K562 (cell line): ENCODE results near the gene ATP8A1. TPM values are rescaled to one million over a fixed set of nuclear protein-coding genes. Genes with fewer than 3 reads are reported as not detected.

Source experiments
- ATAC-seq: fragments of 200-7000 bp; cut with Tn5 transposase; 3 replicates; pipeline ENCODE4 v1.9.1; 2020; ENCODE audit warnings: moderate library complexity
- BruUV-seq: library from RNA; stranded (reverse); fragments of 400-500 nt; replicated peaks from 2 replicates; lab custom pipeline; 2021; lab: Mats Ljungman, UMichigan
- CTCF ChIA-PET: fragments of 300-600 bp; formaldehyde crosslinking; extraction: SDS; loops from one replicate; lab custom pipeline; 2021; ENCODE audit warnings: low intra/inter-chr PET ratio; lab: Yijun Ruan, JAX
- POLR2A ChIA-PET: fragments of 300-600, 350-650 bp; sonication (Branson Sonifier 250); formaldehyde crosslinking; extraction: SDS; loops from one replicate; lab custom pipeline; 2021; ENCODE audit warnings: antibody characterized with exemption, inconsistent platforms; lab: Yijun Ruan, JAX
- DNase-seq, 4 experiments: peaks; one replicate each; pipeline versions ENCODE4 v3.0.0 to v3.0.0-alpha.2; 2011 to 2018; ENCODE audit warnings: low spot score in 3 of 4, mixed read lengths in 3 of 4; ENCODE audit errors: extremely low read depth in 1 of 4
- FAIRE-seq: peaks from 2 replicates; lab custom pipeline; 2011; peaks lifted over from hg19 to GRCh38; lab: Jason Lieb, UNC
- H2AFZ ChIP-seq: 2 replicates; pipeline ENCODE4 v1.6.0; 2011; ENCODE audit warnings: low read depth, low read length, control low read depth, inconsistent platforms
- H3K27ac ChIP-seq: fragments of 200-600 bp; 3 replicates; pipeline ENCODE4 v1.8.0; 2011; ENCODE audit warnings: low read depth, mild to moderate bottlenecking, control low read depth, inconsistent platforms, low read length, moderate library complexity, mixed read lengths; ENCODE audit errors: extremely low read depth
- H3K27me3 ChIP-seq, 2 experiments: fragments of 300-600 bp in 1 of 2; 2 replicates in 1 of 2; 3 replicates in 1 of 2; pipeline versions ENCODE4 v1.6.0 to v1.8.0; 2011; ENCODE audit warnings: inconsistent platforms in 2 of 2, low read length in 2 of 2, mild to moderate bottlenecking in 1 of 2, mixed read lengths in 1 of 2, moderate library complexity in 1 of 2; ENCODE audit not compliant: control insufficient read depth in 2 of 2, insufficient read depth in 2 of 2
- H3K36me3 ChIP-seq: fragments of 300-600 bp; 3 replicates; pipeline ENCODE4 v1.8.0; 2011; ENCODE audit warnings: mild to moderate bottlenecking, low read length, inconsistent platforms; ENCODE audit not compliant: control insufficient read depth, insufficient read depth
- H3K4me1 ChIP-seq, 2 experiments: fragments of 200-600 bp in 1 of 2; replicated peaks in 1 of 2; 2 replicates in 1 of 2; 3 replicates in 1 of 2; pipeline versions ENCODE4 v1.5.1 to v1.8.0; 2011; ENCODE audit warnings: inconsistent platforms in 2 of 2, low read length in 2 of 2, mild to moderate bottlenecking in 1 of 2, mixed read lengths in 1 of 2, moderate library complexity in 1 of 2; ENCODE audit not compliant: control insufficient read depth in 2 of 2, insufficient read depth in 2 of 2
- H3K4me2 ChIP-seq: 2 replicates; pipeline ENCODE4 v1.6.1; 2011; ENCODE audit warnings: low read length, control low read depth, inconsistent platforms, mixed read lengths; ENCODE audit not compliant: insufficient read depth
- H3K4me3 ChIP-seq: fragments of 200-600 bp; sonication (generic), shearing (Covaris generic); 2 replicates; pipeline ENCODE4 v1.5.1; 2016; ENCODE audit warnings: control low read depth, inconsistent platforms
- H3K79me2 ChIP-seq: fragments of 200-600 bp; 3 replicates; pipeline ENCODE4 v1.8.0; 2011; ENCODE audit warnings: low read length, inconsistent platforms; ENCODE audit not compliant: control insufficient read depth, insufficient read depth
- H3K9ac ChIP-seq, 2 experiments: 2 replicates each; pipeline versions ENCODE4 v1.6.0 to v1.6.1; 2011; ENCODE audit warnings: low read depth in 2 of 2, low read length in 2 of 2, control low read depth in 1 of 2, inconsistent platforms in 1 of 2, mild to moderate bottlenecking in 1 of 2, mixed read lengths in 1 of 2; ENCODE audit not compliant: insufficient read depth in 1 of 2
- H3K9me1 ChIP-seq: one replicate; pipeline ENCODE4 v1.6.0; 2011; ENCODE audit warnings: inconsistent platforms, mild to moderate bottlenecking, low read length, moderate library complexity; ENCODE audit not compliant: control insufficient read depth, insufficient read depth
- H3K9me3 ChIP-seq: replicated peaks from 2 replicates; pipeline ENCODE4 v1.5.1; 2011; ENCODE audit warnings: low read depth, low read length, inconsistent platforms; ENCODE audit not compliant: control insufficient read depth, insufficient read depth
- H4K20me1 ChIP-seq: replicated peaks from 2 replicates; pipeline ENCODE4 v1.6.1; 2011; ENCODE audit warnings: low read length, inconsistent platforms, mixed read lengths; ENCODE audit not compliant: control insufficient read depth, insufficient read depth
- DMBX1 ChIP-seq: fragments of 250-450 bp; sonication (Bioruptor Pico); IDR thresholded peaks from 2 replicates; pipeline ENCODE4 v1.8.0; 2022; ENCODE audit warnings: inconsistent platforms, mild to moderate bottlenecking, moderate library complexity, borderline replicate concordance
- EP300 ChIP-seq: IDR thresholded peaks from 2 replicates; pipeline ENCODE4 v1.6.1; 2012; ENCODE audit warnings: low read length, improper control_type of control experiment
- GTF2A2 ChIP-seq: IDR thresholded peaks from 2 replicates; pipeline ENCODE4 v1.6.1; 2016; ENCODE audit warnings: mild to moderate bottlenecking, missing genetic modification characterization, missing compliant biosample characterization
- L3MBTL2 ChIP-seq: fragments of 450-650 bp; IDR thresholded peaks from 2 replicates; pipeline ENCODE4 v1.6.1; 2016; ENCODE audit warnings: mild to moderate bottlenecking, moderate library complexity
- MCM2 ChIP-seq: fragments of 450-650 bp; IDR thresholded peaks from 2 replicates; pipeline ENCODE4 v1.6.1; 2017; ENCODE audit warnings: low read depth, mild to moderate bottlenecking
- RFX1 ChIP-seq: fragments of 450-650 bp; IDR thresholded peaks from 2 replicates; pipeline ENCODE4 v1.6.1; 2016; ENCODE audit warnings: mild to moderate bottlenecking, moderate library complexity
- SMARCE1 ChIP-seq: fragments of 450-650 bp; IDR thresholded peaks from 2 replicates; pipeline ENCODE4 v1.7.1; 2016; ENCODE audit warnings: mild to moderate bottlenecking
- SRF ChIP-seq, 2 experiments: fragments of 250-450, 450-650 bp in 1 of 2; sonication (Bioruptor Pico) in 1 of 2; sonication (generic) in 1 of 2; formaldehyde crosslinking; IDR thresholded peaks; 2 replicates each; pipeline versions ENCODE4 v1.5.0 to v1.5.1; 2020 to 2022; ENCODE audit warnings: mild to moderate bottlenecking in 1 of 2, missing genetic modification reagents in 1 of 2
- SRSF9 ChIP-seq: fragments of 200-400 bp; formaldehyde crosslinking; IDR thresholded peaks from 2 replicates; pipeline ENCODE4 v1.6.1; 2017; ENCODE audit warnings: low read depth, low read length, borderline replicate concordance
- ZFP1 ChIP-seq: fragments of 450-650 bp; formaldehyde crosslinking; IDR thresholded peaks from 2 replicates; pipeline ENCODE4 v1.4.0; 2020; ENCODE audit warnings: mild to moderate bottlenecking, mixed read lengths
- ZFPM2 ChIP-seq: fragments of 250-450 bp; sonication (Bioruptor Pico); IDR thresholded peaks from 2 replicates; pipeline ENCODE4 v1.5.1; 2022; ENCODE audit warnings: mild to moderate bottlenecking
- ZNF347 ChIP-seq: fragments of 450-650 bp; formaldehyde crosslinking; IDR thresholded peaks from 2 replicates; pipeline ENCODE4 v1.4.0; 2020; ENCODE audit warnings: low read depth, mild to moderate bottlenecking, moderate library complexity
- ZNF77 ChIP-seq: fragments of 250-450 bp; sonication (Bioruptor Pico); IDR thresholded peaks from 2 replicates; pipeline ENCODE4 v1.5.0; 2020
- WGBS: fragments of 100-300 bp; shearing (Covaris generic); methylation state at CpG from one replicate; pipeline ENCODE4 v1.1.6; 2016; ENCODE audit warnings: low coverage, mixed read lengths; ENCODE audit not compliant: insufficient coverage; ENCODE audit errors: missing lambda C conversion rate; 5-methylcytosine and 5-hydroxymethylcytosine counted together
- in situ Hi-C: fragments of 300-500 bp; cut with MboI; formaldehyde crosslinking; loops from 4 replicates; pipeline ENCODE4 v1.15.0; 2018; ENCODE audit warnings: inconsistent platforms, mixed read lengths
- intact Hi-C: fragments of 100-400 bp; cut with micrococcal nuclease; formaldehyde crosslinking; loops from 2 replicates; pipeline ENCODE4 v1.14.2; 2022
- polyA plus RNA-seq, 8 experiments: library from polyadenylated mRNA; depleted of rRNA in 4 of 8; stranded (reverse) in 5 of 8; unstranded in 3 of 8; fragments of >200 nt; fragmentation: Nextera tagmentation in 2 of 8; fragmentation: Illumina TruSeq in 1 of 8; extraction: Ambion mirVana in 2 of 8; extraction: Trizol in 1 of 8; gene quantifications; 2 replicates each; pipeline versions ENCODE4 v1.2.1 to v1.2.3, GENCODE V29; 2011 to 2014; ENCODE audit warnings: inconsistent platforms in 1 of 8, missing spikeins in 1 of 8
- total RNA-seq, 7 experiments: library from RNA; depleted of rRNA in 6 of 7; stranded (reverse); fragments of >200 nt in 6 of 7; fragmentation: Illumina TruSeq in 2 of 7; extraction: Trizol in 2 of 7; gene quantifications; 2 replicates each; pipeline versions ENCODE4 v1.2.1 to v1.2.3, GENCODE V29; 2011 to 2021; ENCODE audit warnings: low replicate concordance in 1 of 7
- TF ChIP-seq, protein P1 (sequence below): conservative IDR thresholded peaks from 2 replicates; pipeline ENCODE4 v1.6.1; 2011; ENCODE audit warnings: low read depth, mild to moderate bottlenecking, low read length; ENCODE audit not compliant: control insufficient read depth
- TF ChIP-seq, protein P2 (sequence below): fragments of 450-650 bp; IDR thresholded peaks from 2 replicates; pipeline ENCODE4 v1.6.1; 2016; ENCODE audit warnings: antibody characterized with exemption
- TF ChIP-seq, protein P3 (sequence below): IDR thresholded peaks from 3 replicates; pipeline ENCODE4 v1.6.1; 2011; ENCODE audit warnings: borderline replicate concordance, mild to moderate bottlenecking, moderate library complexity; ENCODE audit not compliant: insufficient read length; ENCODE audit errors: extremely low read depth
- TF ChIP-seq, protein P4 (sequence below): fragments of 250-450 bp; sonication (Bioruptor Pico); IDR thresholded peaks from 2 replicates; pipeline ENCODE4 v1.8.0; 2021; ENCODE audit warnings: borderline replicate concordance, mild to moderate bottlenecking, moderate library complexity; ENCODE audit not compliant: poor library complexity, severe bottlenecking

ATP8A1 gene
- total and polyA plus RNA-seq, 9 of the 15 experiments (the other 6 are each of a cell fraction or from before 2014, with no cell fraction given): 0.05 to 0.29 (median 0.07) TPM; not detected in 2

DNA sequence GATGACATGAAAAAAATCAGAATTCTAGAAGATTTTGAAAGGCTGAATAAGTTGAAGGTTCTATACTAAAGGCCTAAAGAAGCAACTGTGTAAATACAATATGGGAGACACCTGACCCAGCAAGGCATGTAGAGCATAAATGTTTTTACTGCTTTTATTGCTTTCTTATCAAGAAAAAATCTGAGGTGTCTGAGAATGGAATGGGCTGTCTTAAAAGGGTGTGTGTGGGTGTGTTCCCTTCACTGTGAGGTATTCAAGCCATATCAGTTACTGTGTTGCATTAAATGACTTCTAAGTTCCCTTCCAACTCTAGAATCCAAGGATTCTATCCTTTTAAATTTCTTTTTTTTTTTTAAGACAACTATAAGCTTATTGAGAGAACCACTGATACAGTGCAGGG lies 15.7 kb downstream of the ATP8A1 start (continued):
- TF ChIP-seq, protein P1, sequence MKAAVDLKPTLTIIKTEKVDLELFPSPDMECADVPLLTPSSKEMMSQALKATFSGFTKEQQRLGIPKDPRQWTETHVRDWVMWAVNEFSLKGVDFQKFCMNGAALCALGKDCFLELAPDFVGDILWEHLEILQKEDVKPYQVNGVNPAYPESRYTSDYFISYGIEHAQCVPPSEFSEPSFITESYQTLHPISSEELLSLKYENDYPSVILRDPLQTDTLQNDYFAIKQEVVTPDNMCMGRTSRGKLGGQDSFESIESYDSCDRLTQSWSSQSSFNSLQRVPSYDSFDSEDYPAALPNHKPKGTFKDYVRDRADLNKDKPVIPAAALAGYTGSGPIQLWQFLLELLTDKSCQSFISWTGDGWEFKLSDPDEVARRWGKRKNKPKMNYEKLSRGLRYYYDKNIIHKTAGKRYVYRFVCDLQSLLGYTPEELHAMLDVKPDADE: no peak
- no peak for TF ChIP-seq L3MBTL2
- TF ChIP-seq, protein P2, sequence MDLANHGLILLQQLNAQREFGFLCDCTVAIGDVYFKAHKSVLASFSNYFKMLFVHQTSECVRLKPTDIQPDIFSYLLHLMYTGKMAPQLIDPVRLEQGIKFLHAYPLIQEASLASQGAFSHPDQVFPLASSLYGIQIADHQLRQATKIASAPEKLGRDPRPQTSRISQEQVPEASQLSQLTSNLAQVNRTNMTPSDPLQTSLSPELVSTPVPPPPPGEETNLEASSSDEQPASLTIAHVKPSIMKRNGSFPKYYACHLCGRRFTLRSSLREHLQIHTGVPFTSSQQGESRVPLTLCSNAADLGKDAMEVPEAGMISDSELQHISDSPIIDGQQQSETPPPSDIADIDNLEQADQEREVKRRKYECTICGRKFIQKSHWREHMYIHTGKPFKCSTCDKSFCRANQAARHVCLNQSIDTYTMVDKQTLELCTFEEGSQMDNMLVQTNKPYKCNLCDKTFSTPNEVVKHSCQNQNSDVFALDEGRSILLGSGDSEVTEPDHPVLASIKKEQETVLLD: no peak

DNA sequence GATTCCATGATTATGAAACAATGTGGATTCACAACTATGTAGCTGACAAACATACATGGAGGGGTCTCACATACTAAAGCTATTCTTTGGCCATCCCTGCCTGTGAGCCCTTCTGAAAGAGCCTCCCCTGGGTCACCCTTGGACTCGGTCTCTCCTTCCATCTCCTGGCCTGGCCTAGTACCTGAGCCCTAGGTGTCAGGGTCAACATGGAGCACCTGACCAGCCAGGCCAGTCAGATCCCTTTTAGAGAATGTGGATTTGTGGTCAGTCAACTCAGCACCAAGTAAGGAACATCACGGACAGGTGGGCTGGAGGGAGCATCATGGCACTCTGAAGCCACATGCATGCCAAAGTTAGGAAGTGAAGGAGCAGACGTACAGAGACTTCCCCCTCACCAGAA lies 16.3 kb downstream of the ATP8A1 start:
- ATAC-seq (no peak), DNase-seq (no peak), FAIRE-seq (no peak)
- H3K27ac ChIP-seq: no peak overlapping the region
- CTCF ChIA-PET: no interaction called here
- H2AFZ ChIP-seq: no peak overlapping the region
- no peak overlapping the region for H3K4me2 ChIP-seq
- no TSS peak for BruUV-seq
- in situ Hi-C loops: no loop called here
- 0% methylated on average over 2 of the region's 3 CpGs for WGBS
- H3K4me1 ChIP-seq: no peaks in the 10 kb centered on the region
- no peaks in the 10 kb centered on the region for H3K27me3 ChIP-seq
- H3K9ac ChIP-seq: no peak overlapping the region
- no peaks in the 10 kb centered on the region for H3K79me2 ChIP-seq
- intact Hi-C loops: no loop called here
- H3K36me3 ChIP-seq: no peaks in the 10 kb centered on the region
- H3K9me3 ChIP-seq: no peaks in the 10 kb centered on the region
- H3K4me3 ChIP-seq: no peak overlapping the region
- no peaks in the 10 kb centered on the region for H3K9me1 ChIP-seq
- H4K20me1 ChIP-seq: no peaks in the 10 kb centered on the region
- POLR2A ChIA-PET: no interaction called here
- TF ChIP-seq, protein P3, sequence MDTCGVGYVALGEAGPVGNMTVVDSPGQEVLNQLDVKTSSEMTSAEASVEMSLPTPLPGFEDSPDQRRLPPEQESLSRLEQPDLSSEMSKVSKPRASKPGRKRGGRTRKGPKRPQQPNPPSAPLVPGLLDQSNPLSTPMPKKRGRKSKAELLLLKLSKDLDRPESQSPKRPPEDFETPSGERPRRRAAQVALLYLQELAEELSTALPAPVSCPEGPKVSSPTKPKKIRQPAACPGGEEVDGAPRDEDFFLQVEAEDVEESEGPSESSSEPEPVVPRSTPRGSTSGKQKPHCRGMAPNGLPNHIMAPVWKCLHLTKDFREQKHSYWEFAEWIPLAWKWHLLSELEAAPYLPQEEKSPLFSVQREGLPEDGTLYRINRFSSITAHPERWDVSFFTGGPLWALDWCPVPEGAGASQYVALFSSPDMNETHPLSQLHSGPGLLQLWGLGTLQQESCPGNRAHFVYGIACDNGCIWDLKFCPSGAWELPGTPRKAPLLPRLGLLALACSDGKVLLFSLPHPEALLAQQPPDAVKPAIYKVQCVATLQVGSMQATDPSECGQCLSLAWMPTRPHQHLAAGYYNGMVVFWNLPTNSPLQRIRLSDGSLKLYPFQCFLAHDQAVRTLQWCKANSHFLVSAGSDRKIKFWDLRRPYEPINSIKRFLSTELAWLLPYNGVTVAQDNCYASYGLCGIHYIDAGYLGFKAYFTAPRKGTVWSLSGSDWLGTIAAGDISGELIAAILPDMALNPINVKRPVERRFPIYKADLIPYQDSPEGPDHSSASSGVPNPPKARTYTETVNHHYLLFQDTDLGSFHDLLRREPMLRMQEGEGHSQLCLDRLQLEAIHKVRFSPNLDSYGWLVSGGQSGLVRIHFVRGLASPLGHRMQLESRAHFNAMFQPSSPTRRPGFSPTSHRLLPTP: no peak
- TF ChIP-seq SRF (CRISPR knock-in tag; IDR thresholded peaks at IDR 0.05): no peak
- no peak for TF ChIP-seq RFX1
- no peak for TF ChIP-seq DMBX1 (CRISPR knock-in tag)
- TF ChIP-seq GTF2A2: no peak
- no peak for TF ChIP-seq ZFPM2
- TF ChIP-seq ZNF77 (CRISPR knock-in tag): no peak
- no peak for TF ChIP-seq EP300
- no peak for TF ChIP-seq SMARCE1
- TF ChIP-seq, protein P4, sequence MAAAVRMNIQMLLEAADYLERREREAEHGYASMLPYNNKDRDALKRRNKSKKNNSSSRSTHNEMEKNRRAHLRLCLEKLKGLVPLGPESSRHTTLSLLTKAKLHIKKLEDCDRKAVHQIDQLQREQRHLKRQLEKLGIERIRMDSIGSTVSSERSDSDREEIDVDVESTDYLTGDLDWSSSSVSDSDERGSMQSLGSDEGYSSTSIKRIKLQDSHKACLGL (CRISPR knock-in tag): no peak
- no peak for TF ChIP-seq SRSF9
- no peak for TF ChIP-seq MCM2
- no peak for TF ChIP-seq ZNF347
- TF ChIP-seq ZFP1 (CRISPR knock-in tag): no peak
